GM10266 (cell line): Measurements from ENCODE around the gene TTC7B.

Experiments
- DNase-seq: peaks from one replicate; pipeline ENCODE4 v3.0.0; 2012; ENCODE audit errors: extremely low spot score
- TF ChIP-seq, protein P1 (sequence below): IDR thresholded peaks from 2 replicates; pipeline ENCODE4 v1.5.1; 2012; ENCODE audit warnings: mild to moderate bottlenecking, low read depth; ENCODE audit not compliant: control insufficient read depth, insufficient read depth; ENCODE audit errors: missing control alignments

The TTC7B gene

DNA sequence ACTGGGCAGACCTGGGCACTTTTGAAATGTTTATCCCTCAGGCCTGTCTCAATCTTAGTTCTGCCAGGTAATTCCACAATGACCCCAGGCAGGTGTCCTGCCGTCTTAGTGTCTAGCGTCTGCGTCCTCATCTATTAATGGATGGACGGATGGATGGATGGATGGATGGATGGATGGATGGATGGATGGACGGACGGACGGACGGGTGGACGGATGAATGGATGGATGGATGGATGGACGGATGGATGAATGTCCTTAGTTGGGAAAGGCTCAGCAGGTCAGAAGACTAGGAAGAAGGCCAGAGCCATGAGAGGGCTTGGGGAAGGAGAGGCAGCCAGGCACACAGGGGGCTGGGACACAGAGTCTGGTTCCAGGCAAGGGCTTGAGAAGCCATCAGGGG is 278.1 kb downstream of the TTC7B start:
- TF ChIP-seq, protein P1, sequence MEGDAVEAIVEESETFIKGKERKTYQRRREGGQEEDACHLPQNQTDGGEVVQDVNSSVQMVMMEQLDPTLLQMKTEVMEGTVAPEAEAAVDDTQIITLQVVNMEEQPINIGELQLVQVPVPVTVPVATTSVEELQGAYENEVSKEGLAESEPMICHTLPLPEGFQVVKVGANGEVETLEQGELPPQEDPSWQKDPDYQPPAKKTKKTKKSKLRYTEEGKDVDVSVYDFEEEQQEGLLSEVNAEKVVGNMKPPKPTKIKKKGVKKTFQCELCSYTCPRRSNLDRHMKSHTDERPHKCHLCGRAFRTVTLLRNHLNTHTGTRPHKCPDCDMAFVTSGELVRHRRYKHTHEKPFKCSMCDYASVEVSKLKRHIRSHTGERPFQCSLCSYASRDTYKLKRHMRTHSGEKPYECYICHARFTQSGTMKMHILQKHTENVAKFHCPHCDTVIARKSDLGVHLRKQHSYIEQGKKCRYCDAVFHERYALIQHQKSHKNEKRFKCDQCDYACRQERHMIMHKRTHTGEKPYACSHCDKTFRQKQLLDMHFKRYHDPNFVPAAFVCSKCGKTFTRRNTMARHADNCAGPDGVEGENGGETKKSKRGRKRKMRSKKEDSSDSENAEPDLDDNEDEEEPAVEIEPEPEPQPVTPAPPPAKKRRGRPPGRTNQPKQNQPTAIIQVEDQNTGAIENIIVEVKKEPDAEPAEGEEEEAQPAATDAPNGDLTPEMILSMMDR, result no peak
- no peak for DNase-seq

DNA sequence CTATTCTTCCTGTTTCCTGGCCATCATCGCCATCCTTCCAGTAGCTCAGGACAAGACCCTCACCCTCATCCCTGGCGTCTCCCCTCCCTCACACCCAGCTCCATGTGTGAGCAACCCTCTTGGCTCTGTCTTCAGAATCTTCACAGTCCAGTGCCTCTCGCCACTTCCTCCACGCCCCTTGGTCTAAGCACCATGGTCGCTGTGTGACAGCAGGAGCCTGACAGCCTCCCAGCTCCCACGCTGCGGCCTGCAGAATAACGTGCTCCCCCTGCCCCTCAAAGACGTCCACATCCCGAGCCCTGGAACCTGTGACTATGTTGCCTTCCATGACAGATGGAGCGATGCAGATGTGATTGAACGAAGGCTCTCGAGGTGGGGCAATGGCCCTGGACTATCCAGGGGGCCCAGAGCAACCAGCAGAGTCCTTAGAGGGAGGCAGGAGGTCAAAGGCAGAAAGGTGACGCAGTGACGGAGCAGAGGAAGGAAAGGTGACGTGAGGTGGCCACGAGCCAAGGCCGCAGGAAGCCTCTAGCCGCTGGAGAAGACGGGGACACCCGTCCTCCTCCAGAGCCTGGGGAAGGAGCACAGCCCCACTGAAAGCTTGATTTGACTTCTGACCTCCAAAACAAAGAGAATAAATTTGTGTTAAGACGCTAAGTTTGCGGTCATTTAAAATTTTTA is 279.6 kb downstream of the TTC7B start:
- DNase-seq, result no peak

DNA sequence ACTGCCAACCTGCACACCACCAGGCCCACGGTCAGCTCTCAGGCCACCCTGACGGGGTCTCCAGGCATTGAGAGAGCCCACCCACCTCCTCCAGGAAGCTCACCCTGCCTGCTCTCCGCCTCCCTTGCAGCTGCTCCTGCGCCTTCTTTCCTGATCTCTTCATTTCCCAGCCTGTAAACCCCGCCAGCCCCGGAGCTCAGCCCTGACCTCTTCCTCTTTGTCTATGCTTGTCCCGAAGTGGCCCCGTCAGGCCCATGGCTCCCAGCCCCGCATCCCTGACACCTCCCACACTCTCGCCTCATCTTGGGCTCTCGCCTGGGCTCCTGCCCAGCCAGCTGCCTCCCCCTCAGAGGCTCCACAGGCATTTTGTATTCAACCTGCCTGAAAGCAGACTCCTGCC is 280.1 kb downstream of the TTC7B start:
- TF ChIP-seq, protein P1, result no peak

More for the DNA sequence above, 279.6 kb downstream of the TTC7B start:
- TF ChIP-seq, protein P1, result no peak

DNA sequence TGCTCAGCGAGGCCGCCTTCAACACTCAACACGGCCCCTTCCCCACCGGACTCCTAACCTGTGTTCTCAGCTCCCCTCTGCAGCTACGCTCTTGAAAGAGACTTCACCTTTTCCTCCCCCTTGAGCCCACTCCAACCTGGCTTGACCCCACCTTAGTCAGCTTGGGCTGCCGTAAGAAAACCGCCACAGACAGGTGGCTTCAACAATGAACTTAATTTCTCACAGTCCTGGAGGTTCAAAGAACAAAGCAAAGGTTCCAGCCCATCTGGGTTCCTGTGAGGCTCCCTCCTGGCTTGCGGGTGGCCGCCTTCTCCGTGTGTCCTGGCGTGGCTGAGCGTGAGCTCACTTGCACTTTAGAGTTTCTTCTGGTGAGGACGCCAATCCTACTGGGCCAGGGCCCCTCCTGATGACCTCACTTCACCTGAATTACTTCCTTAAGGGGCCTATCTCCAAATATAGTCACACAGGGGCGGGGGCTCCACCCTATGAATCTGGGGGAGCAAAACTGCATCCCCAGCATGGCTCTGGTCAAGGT is 280.6 kb downstream of the TTC7B start:
- DNase-seq, result no peak
- TF ChIP-seq, protein P1, result no peak

More for the DNA sequence above, 280.1 kb downstream of the TTC7B start:
- no peak for DNase-seq

DNA sequence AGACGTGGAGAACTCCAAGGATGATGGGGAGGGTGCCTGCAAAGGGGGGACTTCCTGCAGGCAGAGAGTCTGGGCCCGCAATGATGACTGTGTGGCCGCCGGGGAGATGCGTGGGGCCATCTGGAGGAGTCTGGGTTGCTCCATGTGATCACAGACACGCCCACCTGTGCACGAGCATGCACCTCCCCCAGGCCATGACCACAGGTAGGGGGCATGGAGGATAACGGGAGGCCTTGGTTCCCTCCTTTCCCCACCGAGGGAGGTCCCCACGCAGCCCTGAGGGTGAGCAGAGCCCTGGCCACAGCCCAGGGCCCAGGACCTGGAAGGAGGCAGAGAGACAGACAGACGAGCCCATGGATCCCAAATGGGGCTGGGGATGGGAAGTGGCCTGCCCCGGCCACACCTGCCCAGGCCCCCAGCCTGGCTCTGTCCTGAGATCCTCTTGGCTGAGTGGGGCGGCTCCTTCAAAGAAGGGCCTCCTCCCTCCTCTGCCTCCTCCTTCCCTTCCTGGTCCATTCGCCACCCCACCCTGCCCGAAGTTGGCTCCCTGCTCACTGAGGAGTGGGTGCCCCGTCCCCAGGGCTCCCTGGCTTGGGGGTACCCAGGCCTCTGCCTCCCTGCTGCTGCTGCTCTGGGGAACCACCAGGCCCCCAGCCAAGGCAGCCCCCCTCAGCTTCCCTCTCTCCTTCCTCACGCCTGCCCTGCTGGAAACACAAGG is 281.2 kb downstream of the TTC7B start:
- no peak for DNase-seq
- TF ChIP-seq, protein P1, result no peak

DNA sequence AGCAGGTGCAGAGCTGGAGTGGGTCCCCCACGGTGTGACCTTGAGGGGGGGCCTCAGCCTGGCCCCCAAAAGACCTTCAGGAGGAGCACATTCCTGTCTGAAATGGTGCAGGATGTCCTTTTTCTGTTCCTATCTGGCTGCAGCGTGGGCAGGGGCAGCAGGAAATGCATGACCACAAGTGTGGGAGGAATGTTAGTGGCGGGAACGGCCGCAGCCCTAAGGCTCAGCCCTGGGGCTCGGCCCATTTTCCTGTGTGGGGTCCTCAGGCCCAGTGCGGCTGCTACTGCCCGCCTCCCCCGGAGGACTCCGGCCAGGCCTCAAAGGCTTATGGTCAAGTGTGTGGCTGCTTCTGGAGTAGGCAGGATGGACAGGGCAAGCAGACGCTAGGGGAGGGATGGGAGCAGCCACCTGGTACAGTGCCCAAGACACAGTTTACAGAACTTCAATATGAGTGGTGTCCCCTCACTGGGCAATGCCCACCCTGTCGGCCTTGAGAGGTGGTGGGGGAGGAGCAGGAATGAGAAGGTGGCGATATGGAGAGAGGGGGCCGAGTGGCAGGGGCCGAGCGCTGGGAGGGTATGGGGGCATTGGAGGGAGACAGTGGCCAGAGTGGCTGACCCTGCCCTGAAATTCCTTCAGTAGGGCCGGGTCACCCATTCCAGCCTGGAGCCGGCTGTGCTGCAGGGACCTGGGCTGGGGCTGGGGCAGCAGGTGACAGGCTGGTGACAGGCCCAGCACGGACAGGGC is 282.0 kb downstream of the TTC7B start:
- no peak for DNase-seq
- TF ChIP-seq, protein P1, result no peak
